ENCODE results near the gene EMP1.

GRCh38 chr12:13233830-13234641 is 37.5 kb downstream of the EMP1 start:
- TF ChIP-seq PPARA (CRISPR knock-in tag; IDR thresholded peaks at IDR 0.05; ENCODE audit: borderline replicate concordance) (no peak), PATZ1 (CRISPR knock-in tag; IDR thresholded peaks at IDR 0.05; ENCODE audit: borderline replicate concordance) (no peak), CSRNP3 (CRISPR knock-in tag; IDR thresholded peaks at IDR 0.05) (no peak)

Measured in SK-N-SH treated with all-trans-retinoic acid at 6 μM for 48 hours (cell line).